GM18526 (cell line): Measurements from ENCODE around the gene RIT1.

Experiments
- POLR2A ChIP-seq: IDR thresholded peaks from 3 replicates; pipeline ENCODE4 v1.6.1; 2011; ENCODE audit not compliant: insufficient read length; ENCODE audit errors: extremely low read depth

RIT1 gene

DNA sequence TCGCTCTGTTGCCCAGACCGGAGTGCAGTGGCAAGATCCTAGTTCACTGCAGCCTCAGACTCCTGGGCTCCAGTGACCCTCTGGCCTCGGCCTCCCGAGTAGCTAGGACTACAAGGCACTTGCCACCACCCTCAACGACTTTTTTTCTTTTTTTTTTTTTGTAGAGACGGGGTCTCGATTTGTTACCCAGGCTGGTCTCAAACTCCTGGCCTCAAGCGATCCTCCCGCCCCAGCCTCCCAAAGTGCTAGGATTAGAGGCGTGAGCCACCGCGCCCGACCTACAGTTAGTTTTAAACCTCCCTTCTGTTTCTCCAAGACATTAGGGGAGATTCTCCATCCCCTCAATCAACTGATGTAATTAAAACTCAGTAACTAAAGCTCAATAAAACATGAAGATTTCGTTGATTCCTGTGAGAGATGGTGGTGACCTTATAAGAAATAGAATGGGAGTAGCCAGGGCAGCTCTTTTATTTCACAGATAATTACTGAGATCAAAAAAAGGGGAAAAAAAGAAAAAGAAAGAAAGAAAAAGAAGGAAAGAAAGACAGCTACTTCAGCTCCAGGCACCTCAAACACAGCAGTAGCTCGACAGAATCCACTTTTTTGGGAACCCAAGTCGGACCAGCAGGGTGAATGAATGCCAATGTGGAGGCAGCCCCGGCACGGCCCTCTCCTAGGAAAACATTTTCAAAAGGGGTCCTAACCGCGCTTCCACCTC lies 54.7 kb downstream of the RIT1 start:
- no peak for TF ChIP-seq POLR2A

DNA sequence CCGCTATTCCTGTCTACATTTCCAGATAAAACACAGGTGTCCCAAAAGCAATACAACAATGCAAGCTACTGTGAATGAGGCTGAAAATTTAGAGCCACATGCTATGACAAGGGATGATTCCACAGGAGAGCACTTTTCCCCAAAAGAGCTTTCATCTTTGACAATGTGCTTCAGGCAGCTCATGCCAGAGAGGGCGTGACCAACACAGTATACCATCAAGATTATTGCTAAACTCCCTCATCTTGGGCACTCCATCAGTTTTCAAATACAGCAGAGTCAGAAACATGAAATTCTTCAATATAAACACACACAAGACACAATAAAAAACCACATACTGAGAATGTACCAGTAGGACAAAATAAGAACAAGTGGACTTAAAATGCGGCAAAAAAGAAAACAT lies 60.8 kb downstream of the RIT1 start:
- TF ChIP-seq POLR2A: no peak

DNA sequence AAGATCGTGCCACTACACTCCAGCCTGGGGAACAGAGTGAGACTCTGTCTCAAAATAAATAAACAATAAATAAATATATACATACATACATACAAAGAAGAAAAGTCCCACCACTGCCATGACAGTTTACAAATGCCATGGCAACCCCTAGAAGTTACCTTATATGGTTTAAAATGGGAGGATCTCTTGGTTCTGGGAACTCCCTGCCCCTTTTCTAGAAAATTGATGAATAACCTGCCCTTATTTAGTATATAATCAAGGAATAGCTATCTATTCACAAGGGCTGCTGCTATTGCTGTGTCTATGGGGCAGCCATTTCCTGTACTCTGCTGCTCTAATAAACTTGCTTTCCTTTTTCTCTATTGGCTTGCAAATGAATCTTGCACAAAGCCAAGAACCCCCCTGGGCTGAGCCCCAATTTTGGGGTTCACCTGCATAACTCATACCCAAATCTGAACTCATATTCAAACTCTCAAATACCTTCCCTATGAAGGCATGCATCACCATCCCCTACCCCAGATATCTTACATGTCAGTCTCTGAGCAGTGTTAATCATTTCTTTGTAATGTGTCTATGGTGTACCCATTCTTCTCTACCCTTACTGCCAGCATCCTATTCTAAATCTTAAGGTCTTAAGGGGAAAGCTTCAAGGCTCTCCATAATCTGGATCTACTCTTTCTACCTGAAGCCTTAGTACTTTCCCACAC lies 63.2 kb downstream of the RIT1 start:
- no peak for TF ChIP-seq POLR2A
